GM18499 (cell line): Measurements from ENCODE around the gene MZB1.

ENCODE experiments used
- ATAC-seq: cut with Tn5 transposase; IDR thresholded peaks from one replicate; pipeline ENCODE4 v1.9.1; 2021; ENCODE audit warnings: moderate number of reproducible peaks; ENCODE audit not compliant: insufficient read depth, unreplicated experiment

MZB1 gene, protein sequence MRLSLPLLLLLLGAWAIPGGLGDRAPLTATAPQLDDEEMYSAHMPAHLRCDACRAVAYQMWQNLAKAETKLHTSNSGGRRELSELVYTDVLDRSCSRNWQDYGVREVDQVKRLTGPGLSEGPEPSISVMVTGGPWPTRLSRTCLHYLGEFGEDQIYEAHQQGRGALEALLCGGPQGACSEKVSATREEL

DNA sequence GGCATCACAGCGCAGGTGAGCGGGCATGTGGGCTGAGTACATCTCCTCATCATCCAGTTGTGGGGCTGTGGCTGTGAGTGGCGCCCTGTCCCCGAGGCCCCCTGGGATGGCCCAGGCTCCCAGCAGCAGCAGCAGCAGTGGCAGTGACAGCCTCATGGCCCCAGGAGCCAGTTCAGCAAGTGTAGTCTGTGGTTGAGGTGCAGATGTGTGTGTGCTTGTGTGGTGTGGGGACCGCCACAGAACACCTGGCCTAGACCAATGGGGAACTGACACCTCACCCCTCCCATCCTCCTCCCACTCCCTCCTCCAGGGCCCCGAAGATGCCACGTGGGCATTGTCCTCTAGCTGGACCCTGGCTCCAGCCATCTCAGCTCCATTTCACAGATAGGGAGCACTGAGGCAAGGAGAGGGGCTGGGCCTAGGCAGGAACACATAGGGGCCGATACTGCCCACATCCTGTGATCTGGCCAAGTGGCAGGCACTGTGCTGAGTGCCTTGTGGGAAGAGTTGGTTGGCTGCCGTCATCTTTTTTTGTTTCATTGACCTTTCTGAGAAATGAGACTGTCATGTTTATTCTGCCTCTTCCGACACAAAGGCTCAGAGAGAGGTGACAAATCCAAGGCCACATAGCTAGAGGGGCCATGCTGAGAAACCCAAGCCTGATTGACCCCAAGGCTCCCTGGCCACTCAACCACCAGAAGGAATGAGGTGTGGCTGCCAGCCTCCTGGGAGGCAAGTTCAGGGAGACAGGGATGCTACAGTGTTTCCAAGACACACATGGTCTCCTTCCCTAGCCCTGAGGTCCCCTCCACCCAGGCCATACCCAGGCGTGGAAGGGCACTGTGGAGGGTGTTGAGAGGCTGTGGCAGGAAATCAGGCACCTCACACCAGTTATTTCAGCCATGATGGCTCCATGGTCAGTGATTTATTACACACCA, at the start of gene MZB1:
Gene MZB1 (minus strand): TSS at position 213 of the 938 bp plus-strand sequence. CDS start 57 bp downstream, at position 156.
- ATAC-seq = peak; percentile 33

DNA sequence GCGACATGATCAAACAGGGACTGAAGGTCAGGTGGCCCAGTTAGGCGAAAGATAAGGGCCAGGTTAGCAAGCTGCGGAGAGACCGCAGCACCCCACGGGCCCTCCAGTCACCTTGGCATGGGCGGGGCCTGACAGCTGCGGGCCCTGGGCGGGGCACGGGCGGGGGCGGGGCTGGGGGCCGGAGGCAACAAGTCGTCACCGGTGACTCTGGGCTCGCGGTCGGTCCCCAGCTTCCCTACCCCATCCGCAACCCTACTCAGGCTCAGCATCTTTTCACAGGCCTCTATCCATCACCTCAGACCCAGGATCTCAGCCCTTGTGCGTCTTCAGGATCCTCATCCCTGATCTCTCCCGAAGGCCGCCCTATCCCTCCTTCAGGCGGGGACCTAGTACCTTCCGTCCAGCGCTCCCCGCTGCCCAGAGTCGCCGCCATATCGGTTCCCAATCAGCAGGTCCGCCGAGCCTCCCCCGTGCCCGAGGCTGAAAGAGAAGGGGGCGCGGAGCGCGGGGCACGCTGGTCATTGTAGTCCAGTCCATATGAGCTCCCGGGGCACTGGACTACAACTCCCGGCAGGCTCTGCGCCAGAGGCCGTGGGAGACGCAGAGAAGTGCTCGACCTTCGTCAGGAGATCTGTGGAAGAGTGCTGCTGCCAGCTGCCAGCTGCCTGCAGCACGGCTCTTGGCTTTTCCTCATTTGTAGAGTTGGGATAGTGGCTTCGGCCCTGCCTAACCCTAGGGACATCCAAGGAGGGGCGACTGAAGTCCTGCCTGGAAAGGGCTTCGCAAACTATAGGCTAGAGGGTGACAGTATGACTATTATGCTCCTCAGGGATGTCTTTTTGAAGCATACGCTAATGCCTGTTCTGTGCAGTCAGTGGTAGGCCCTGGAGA, 49.5 kb upstream of the MZB1 start, which contains the start of gene DNAJC18:
Gene DNAJC18 (minus strand): TSS at position 513 of the 891 bp plus-strand sequence. CDS start 80 bp downstream, at position 433.
- ATAC-seq = peak; percentile 69

DNA sequence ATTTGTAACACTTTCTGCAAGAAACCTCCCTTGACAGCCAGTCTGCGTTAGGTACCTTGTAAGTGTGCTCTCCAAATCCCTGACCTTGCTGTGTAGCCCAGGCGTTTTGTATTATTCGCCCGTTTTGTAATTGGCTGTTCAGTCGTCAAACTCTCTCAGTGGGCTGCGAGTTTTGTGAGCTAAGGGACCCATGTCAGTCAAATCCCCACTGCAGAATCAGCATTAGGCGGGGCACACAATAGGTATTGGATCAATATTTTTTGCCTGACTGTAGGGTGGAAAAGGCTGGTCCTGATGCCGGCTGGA, 48.9 kb upstream of the MZB1 start:
- no peak for ATAC-seq

DNA sequence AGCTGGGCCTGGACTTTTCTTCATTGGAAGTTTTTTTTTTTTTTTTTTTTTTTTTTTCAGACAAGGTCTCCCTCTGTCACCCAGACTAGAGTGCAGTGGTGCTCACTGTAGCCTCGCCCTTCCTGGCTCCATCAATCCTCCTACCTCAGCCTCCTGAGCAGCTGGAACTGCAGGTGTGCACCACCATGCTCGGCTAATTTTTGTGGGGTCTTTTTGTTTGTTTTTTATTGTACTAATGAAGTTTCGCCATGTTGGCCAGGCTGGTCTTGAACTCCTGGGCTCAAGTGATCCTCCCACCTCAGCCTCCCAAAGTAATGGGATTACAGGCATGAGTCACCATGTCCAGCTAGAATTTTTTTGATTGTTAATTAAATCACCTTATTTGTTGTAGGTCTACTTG, 46.0 kb upstream of the MZB1 start:
- no peak for ATAC-seq

DNA sequence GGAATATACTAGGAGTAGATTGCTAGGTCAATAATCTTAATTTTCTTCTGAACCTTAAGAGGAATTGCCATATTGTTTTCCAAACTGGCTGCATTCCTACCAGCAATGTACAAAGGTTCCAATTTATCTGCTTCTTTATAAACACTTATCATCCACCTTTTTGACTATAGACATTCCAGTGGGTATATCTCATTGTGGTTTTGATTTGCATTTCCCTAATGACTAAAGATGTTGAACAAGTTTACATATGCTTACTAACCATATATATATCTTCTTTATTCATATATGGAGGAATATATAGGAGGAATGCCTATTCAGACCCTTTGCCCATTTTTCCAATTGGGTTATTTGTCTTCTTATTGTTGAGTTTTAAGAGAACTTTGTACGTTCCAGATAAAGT, 42.0 kb upstream of the MZB1 start:
- ATAC-seq = no peak

DNA sequence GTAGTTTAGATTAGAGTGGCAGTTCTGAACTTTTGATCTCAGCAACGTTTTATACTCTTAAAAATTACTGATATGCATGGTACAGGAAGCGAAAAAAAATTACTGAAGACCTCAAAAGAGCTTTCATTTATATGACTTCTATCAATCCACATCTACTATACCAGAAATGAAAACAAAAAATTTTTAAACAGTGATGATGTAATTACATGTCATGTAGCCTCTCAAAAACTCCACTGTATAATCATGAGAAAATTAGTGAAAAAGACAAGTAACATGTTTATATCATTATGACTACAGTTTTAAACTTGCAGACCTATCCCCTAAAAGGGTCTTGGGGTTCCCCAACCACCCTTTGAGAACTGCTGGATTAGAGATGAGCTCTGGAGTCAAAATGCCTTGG, 40.3 kb upstream of the MZB1 start:
- no peak for ATAC-seq

DNA sequence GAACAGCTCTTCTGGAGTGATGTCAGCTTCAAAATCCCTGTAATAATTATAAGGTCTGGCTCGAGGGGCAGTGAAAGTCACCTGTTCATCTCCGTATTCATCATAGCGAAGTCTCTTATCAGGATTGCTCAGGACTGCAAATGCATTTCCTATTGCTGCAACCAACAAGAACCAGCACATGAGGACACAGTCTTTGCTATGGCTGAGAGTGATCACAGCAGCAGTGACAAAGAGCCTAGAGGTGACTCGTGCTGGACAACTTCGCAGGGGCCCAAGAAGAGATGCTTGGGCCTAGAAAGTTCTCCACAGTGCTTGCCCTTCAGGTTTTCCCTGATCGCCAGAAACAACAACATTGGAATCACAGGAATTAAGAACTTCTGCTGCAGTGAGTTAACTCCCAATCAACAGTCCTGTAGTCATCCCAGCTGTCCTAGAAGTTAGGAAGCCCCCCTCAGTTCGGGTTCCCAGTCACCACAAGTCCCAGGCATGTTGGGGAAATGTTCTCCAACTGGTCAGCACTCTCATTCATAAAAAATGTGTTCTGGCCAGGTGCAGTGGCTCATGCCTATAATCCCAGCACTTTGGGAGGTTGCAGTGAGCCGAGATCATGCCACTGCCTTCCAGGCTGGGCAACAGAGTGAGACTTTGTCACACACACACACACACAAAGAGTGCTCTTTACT, 36.6 kb upstream of the MZB1 start:
- ATAC-seq = no peak

DNA sequence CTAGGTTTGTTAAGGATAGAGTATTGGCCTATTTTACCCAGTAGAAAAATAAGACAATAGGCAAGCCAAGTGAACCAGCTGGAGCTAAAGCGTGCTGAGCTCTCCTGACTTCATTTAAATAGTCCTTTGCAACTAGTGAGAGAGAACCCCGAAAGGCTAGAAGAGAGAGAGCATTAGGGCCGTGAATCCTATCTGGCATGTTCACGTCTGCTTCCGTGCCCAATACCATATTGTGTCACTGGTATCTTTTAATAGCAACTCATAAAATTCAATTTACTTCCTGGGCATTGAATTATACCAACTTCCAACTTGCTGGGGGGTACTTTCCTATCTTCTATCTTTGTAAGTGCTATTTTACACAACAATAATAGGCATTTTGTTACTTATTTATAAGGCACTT, 35.8 kb upstream of the MZB1 start:
- no peak for ATAC-seq

DNA sequence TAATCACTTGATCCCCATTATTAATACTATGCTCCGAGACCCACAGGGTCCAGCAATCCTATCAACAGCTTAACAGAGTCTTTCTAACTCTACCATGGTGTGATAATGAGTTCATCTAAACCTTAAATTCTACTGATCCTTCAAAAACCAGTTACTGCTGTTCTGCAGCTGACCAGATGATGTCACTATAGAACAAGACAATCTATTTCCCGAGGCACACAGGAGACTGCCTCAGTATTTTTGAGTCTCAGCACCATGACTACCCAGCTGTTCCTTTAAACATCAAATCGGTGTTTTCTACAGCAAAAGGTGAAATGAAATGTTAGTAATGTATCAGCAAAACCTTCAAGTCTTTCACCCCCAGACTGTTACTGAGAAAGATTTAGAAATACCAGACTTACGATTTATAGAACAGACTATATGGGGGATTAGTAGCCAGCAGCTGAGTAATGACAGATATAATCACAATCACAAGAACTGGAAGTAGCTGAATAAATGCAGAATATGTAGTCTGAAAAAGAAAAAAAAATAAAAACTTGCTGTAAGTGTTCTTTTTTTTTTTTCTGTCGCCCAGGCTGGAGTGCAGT, 32.7 kb upstream of the MZB1 start:
- ATAC-seq = no peak

DNA sequence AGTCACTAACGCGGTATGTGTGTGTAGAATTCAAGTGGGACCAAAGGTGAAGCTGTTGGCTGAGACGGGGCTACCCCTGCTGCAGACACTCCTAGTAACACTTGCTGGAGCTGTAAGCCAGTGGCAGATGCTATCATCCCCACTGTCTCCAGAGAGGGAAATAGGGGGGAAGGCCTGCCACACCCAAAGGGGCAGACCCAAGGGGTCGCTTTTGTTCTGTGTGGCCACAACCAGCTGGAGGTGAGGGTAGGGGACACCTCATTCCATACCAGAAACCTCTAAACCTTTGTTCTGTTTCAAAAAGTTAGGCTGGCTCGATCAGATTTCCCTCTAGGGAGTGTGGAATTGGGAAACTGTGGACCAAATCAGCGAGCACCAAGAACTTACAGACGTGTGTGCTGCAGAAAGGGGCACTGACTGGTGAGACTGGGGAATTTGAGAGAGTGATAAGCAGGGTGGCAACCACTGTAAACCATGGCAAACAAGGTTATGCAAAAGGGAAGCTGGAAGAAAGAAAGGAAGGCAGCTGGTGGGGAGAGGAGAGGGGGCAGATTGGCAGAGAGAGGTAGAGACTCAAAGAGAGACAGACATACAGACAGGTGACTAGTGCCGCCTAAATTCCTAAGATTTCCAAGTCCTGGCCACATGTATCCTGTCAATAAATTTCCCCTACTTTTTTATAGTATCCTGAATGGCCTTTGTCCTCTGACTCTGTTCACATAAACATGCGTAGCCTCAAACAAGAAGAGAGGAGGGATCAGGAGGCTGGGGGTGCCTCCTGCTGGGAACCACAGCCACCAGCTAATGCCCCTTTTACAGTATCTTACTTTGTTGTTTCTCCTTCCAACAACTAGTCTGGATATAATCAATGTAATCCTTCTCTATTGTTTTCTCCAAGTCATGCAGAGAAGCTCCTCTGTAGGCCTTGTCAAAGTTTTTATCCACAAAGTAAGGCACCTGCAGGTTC, 29.8 kb upstream of the MZB1 start:
- no peak for ATAC-seq

DNA sequence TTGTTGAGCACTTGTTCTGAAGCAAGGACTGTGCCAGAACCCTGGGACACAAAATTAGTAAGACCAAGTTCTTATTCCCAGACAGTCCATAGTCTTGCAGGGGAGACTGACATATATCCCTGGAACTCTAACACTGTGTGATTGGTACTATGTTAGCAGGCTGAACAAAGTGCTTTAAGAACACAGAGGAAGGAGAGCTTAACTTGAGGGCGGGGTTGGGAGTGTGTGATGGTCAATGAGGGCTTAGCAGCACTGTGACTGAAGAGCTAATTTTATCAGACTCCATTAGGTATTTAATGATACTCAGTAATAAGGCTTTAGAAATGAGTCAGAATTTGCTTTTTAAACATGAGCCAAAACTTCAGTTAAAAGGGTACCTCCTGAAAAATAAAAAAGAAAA, 29.1 kb upstream of the MZB1 start:
- ATAC-seq = no peak

DNA sequence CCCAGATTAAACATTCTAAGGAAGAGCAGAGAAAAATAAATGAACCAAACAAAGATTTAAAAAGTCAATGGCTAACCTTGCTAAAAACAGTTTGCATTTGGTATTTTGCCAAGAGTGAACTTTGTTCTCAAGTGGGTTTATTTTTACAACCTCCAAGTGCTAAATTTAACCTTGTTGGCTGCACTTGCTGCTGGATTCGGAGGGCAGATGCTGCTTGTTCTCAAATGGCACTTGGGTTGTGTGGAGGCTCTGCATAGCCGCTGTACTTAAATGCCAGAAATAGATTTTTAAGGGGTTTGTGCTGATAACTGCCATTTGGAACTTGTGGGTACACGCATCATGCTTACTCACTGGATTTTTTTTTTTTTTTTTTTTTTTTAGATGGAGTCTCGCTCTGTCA, 27.5 kb upstream of the MZB1 start:
- no peak for ATAC-seq

DNA sequence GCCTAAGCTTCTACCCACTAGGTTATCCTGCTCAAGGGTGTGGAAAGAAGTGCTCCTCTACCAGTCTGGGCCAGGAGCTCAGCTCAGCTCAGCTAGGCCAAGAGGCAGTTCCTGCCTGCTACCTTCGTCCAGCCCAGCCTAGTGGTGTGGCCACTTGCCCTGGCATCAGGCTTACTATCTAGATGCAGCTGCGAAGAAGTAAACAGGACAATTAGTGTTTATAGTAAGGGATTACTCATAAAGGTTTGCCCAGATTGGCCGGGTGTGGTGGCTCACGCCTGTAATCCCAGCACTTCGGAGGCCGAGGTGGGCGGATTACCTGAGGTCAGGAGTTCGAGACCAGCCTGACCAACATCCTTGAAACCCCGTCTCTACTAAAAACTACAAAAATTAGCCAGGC, 26.9 kb upstream of the MZB1 start:
- no peak for ATAC-seq

DNA sequence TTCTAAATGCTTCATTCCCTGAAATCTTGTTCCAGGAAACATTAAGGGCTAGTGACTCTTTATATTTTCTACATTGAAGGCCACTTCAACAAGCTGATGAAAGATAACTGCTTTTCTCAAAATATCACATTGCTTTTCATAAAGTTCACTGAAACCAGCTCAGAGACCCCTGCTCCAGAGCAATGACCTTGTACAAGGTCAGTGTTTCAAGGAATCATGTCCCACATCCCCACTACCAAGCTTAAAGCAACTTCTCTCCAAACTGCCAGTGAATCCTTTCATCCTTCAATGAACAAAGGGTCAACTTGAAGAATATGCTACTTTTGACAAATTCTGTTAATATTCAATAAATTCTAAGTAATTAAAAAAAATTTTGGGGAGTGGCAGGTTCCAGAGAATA, 26.2 kb upstream of the MZB1 start:
- no peak for ATAC-seq

DNA sequence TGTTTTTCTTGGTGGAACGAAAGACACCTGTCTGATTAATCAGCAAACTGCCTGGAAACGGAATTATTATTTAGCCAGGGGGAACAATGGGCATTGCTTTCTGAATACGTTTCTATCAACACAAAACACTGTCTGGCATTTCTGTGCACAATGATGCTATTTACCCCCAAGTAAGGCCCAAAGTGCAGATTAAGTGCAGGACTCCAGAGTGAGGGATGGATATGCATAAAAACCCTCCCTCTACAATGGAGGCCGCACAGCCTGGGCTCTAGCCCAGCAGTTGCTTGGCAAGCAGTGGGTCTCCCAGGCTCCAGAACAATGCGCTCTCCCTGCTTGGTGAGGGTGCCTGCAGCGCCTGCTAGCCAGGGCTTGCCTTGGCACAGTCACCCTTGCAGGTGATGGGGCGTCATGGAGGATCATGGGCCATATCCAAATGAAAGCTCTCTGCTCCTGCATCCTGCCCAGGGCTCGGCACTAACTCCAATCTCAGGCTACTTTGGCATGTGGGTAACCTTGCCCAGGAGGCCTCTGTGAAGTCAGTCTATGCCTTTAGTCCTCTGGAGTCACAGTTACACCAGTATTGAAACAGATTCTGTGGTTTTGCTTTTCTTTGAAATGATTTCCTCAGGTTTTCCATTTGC, 25.6 kb upstream of the MZB1 start:
- no peak for ATAC-seq

DNA sequence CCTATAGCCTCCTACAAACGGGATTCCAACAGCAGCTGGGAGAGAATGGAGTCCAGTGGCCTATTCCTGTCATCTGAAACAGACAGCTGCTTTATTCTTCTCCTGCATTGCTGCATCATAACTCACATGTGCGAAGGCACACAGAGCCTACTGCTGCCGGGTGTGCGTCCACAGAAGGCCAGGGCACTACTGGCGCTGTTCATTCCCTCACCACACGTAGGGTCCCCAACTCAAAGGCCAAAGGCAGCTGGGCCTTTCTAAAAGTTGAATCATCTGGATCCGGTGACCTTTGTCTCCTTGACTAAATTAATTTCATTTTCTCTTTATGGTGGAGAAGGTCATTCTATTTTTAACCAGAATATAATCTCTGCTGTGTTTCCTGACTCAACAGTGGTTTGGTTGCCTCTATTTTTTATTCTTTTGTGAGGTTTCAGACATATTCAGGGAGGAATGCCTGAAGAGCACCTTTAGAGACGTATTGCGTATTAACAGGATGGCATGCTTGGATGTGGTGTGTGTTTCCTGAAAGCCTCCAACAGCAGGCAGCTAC, 24.9 kb upstream of the MZB1 start:
- ATAC-seq = no peak

DNA sequence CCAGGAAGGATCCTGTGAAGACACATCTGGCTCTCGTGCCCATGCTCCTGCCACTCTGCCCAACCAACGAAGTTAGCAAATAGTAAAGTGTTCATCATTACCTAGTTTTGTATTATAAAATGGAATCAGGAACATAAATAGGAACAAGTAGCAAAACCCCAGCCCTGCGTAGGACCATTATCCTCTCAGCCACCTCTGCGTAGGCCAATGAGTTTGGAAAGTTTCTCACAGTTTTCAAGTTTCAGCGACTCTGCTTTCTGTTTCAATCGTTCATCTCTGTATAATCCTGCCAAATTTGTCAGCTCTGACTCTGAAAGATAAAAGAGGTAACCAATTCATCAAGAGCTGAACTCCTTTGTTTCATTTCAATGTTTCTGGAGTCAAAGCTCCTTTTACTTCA, 24.2 kb upstream of the MZB1 start:
- no peak for ATAC-seq

DNA sequence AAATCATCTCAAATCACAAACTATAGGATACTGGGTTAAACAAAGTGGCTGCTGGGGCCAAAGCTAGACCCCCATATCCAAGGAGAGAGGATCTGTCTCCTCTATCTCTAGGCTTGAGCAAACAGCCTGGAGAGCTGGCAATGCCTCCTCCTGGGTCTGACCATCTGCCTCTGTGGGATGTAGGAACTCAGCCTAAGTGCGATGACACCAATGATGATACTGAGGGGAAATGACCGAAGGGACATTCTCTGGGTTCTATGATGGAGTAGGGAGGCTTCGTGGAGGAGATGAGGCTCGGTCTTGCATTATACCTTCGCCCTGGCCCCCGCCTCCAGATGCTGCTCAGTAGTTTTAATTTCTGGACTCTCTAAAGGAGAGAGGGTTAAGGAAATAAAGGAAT, 23.4 kb upstream of the MZB1 start:
- no peak for ATAC-seq
